HFF-Myc (cell line): ENCODE measurements around the gene C1orf21.

ENCODE experiments used
- DNase-seq: peaks from one replicate; pipeline ENCODE4 v3.0.0-alpha.2; 2011; ENCODE audit warnings: low read depth; ENCODE audit errors: extremely low read depth
- H3K4me3 ChIP-seq: replicated peaks from 2 replicates; pipeline ENCODE4 v1.5.1; 2011; ENCODE audit warnings: low read depth, mild to moderate bottlenecking, control low read depth, low read length
- TF ChIP-seq, protein P1 (sequence below): IDR thresholded peaks from 2 replicates; pipeline ENCODE4 v1.5.1; 2012; ENCODE audit warnings: mild to moderate bottlenecking, low read depth, low read length, control low read depth; ENCODE audit errors: missing control alignments

Gene C1orf21

DNA sequence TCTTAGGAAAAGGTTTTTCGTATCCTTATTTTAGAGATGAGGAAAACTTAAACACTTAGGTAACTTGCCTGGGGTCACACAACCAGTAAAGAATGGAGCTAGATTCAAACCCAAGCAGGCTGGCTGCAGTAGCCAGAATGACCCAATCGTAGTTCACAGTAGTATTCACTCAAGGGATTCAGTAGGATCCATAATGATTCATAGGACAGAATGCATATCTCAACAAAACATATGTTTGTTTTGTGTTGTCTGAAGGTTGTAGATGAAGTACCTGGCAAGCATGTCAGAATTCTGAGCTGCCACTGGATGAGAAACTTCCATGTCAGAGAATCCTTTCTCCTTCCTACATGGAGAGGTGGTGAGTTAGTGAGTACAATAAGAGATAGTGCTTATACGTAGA is 155.5 kb downstream of the C1orf21 start:
- H3K4me3 ChIP-seq = no peak overlapping the region
- TF ChIP-seq, protein P1, sequence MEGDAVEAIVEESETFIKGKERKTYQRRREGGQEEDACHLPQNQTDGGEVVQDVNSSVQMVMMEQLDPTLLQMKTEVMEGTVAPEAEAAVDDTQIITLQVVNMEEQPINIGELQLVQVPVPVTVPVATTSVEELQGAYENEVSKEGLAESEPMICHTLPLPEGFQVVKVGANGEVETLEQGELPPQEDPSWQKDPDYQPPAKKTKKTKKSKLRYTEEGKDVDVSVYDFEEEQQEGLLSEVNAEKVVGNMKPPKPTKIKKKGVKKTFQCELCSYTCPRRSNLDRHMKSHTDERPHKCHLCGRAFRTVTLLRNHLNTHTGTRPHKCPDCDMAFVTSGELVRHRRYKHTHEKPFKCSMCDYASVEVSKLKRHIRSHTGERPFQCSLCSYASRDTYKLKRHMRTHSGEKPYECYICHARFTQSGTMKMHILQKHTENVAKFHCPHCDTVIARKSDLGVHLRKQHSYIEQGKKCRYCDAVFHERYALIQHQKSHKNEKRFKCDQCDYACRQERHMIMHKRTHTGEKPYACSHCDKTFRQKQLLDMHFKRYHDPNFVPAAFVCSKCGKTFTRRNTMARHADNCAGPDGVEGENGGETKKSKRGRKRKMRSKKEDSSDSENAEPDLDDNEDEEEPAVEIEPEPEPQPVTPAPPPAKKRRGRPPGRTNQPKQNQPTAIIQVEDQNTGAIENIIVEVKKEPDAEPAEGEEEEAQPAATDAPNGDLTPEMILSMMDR = no peak
- no peak for DNase-seq

DNA sequence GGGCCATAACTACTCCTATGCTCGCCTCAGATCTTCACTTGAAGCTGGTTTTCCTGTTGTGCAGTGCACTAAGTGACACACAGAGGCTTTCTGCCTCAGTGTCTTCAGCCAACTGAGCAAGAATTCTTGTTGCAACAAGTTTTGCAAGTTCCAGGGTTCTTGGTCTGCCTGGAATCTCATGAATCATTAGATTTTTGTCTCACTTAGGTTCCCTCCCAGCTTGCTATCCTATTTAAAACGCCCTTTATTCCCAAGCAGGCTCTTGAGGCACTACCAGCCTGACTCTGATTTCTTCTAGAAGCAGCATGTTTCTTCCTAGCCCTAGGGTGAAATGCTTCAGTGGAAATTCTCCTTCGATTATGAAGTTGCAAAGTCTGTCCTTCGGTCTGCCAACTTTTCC is 158.8 kb downstream of the C1orf21 start:
- H3K4me3 ChIP-seq = no peak overlapping the region
- DNase-seq = no peak
- TF ChIP-seq, protein P1 = no peak

DNA sequence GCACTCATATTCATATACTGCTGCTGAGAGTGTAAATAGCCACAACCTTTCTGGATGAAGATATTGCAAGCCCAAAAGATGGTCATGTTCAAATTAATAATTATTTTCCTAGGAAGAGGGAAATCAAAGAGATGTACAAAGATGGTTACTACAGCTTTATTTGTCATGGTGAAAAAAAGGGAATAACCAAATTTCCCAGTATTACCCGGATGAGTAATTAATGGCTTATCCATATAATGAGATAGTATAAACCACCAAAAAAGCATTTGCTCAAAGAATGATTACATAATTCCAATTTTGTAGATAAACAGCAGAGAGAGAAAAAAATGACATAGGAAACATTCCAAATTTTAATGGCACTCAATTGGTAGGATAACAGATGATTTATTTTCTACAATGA is 165.6 kb downstream of the C1orf21 start:
- TF ChIP-seq, protein P1 = no peak
- DNase-seq = no peak
- no peak overlapping the region for H3K4me3 ChIP-seq

DNA sequence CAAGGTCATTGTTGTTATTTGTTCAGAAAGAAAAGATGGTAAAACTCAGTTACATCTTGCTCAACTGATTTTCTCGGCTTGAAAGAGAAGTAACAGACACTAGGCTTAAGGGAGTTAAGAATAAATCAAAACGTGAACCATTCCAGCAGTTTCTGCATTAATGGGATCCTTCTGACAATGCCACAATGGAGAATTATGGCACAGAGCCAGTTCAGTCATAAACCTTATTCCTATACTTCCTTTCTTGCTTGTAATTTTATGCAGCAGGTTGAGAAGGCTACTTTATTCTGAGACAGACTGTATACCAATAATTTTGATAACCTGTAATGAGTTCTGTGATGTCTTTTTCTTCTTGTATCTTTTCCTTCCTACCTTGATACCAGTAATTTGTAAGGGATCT is 167.0 kb downstream of the C1orf21 start:
- no peak overlapping the region for H3K4me3 ChIP-seq
- TF ChIP-seq, protein P1 = no peak
- no peak for DNase-seq

DNA sequence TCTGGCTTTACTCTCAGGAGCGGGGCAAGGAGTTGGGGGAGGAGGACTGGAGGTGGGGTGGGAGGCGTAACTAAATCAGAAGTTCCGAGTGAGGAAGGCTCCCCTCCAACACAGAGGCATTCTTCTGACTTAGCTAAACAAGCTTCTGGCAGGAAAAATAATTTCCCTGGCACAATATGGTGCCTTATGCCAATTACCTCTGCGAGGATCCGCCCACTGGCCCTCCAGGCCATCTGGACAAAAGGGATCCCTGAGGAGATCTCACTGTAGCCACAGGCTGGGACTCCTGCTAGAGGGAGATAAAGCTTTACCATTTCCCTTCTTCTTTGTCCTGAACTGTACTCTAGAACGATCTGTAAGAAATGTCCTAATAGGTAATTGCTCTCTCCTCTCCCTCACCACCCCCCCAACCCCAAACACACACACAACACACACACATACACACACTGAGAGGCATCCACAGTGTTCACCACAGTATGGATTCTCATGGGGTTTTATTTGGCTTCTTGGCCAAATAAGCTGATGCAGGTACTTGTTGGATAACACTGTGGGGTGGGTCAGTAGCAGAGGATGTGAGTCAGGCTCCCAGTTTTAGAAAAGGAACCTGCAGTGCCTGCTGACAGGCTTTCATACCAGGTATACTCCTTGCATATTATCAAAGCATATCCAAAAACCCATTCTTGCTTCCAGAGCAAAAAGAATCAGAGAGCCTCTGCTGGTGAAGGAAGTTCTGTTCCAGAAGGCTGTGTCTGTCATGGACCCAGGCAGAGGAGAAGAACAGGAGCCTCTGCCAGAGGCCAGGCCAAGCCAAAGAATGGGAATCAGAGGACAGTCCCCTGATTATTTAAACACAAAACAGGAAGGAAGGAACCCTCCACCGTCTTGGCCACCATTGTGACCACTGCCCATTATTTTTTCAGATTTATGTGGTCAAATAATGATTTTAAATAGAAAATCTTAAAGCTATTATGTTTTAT is 169.1 kb downstream of the C1orf21 start:
- TF ChIP-seq, protein P1 = no peak
- DNase-seq = no peak
- no peak overlapping the region for H3K4me3 ChIP-seq

DNA sequence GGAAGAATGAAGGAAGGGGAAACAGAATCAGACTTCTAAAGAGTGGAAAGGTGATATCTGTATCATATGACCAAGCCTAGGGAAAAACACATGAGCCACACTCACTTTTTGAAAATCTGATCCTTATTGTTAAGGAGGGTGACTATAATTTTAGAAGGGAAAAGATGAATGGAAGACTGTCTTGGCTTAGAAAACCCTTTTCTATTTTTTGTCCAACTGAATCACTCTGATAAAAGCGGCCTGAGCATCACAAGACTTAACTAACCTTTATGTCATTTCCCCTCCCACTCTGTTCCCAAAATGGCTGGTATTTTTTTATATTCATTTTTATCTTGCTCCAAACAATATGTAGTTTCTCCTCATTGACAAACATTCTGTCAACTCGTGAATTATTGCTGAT is 169.8 kb downstream of the C1orf21 start:
- no peak overlapping the region for H3K4me3 ChIP-seq
- no peak for DNase-seq
- TF ChIP-seq, protein P1 = no peak
